Mucosa of descending colon (tissue), 3 donors: Measurements from ENCODE around the gene ODAD4. TPM values are rescaled to one million over a fixed set of nuclear protein-coding genes. Genes with fewer than 3 reads are reported as not detected.

ENCODE experiments used
- ATAC-seq: fragments of 200-7000 bp; cut with Tn5 transposase; one replicate; pipeline ENCODE4 v1.9.1; 2020; ENCODE audit warnings: mild to moderate bottlenecking, moderate library complexity
- DNase-seq, 3 donors: peaks; one replicate each; pipeline ENCODE4 v3.0.0-alpha.2; 2020
- H3K36me3 ChIP-seq: fragments of 200-600 bp; one replicate; pipeline ENCODE4 v1.8.0; 2021; ENCODE audit warnings: low read depth, mild to moderate bottlenecking
- H3K4me1 ChIP-seq: fragments of 200-600 bp; one replicate; pipeline ENCODE4 v1.8.0; 2021; ENCODE audit warnings: low read depth, mild to moderate bottlenecking
- H3K4me3 ChIP-seq: fragments of 200-600 bp; one replicate; pipeline ENCODE4 v1.8.0; 2021; ENCODE audit warnings: mild to moderate bottlenecking
- H3K9me3 ChIP-seq: fragments of 200-600 bp; one replicate; pipeline ENCODE4 v1.8.0; 2021; ENCODE audit warnings: mild to moderate bottlenecking
- intact Hi-C, 2 donors: fragments of 100-400 bp; cut with DNase I in 1 of 2; cut with micrococcal nuclease in 1 of 2; formaldehyde crosslinking; loops; one replicate each; pipeline versions ENCODE4 v1.11.0 to v1.11.1; 2022; cut with DNase I, micrococcal nuclease
- total RNA-seq, 3 donors: library from RNA; stranded (reverse); fragmentation: NEBNext Ultra II Directional in 2 of 3; extraction: Animal tissue kit (Norgen Biotek cat#: 25700) in 2 of 3; gene quantifications; one replicate each; pipeline versions ENCODE4 v1.2.1 to v1.2.4, GENCODE V29; 2021 to 2023
- TF ChIP-seq, protein P1 (sequence below): fragments of 200-600 bp; IDR thresholded peaks from one replicate; pipeline ENCODE4 v1.8.0; 2022; ENCODE audit warnings: antibody characterized with exemption, mild to moderate bottlenecking
- donor health status: DM: no; HTN: no; CAD: no; lungs with moderate emphysema.
- donor health status: DM: no; HTN: no; CAD: no.
- donor health status: DM: no; HTN: yes; CAD: no.

The ODAD4 gene
- total RNA-seq, 3 donors from 2014 or later: 0.34 to 2.1 TPM; not detected in 1

- intact Hi-C loops: no loop called here
- TF ChIP-seq, protein P1, sequence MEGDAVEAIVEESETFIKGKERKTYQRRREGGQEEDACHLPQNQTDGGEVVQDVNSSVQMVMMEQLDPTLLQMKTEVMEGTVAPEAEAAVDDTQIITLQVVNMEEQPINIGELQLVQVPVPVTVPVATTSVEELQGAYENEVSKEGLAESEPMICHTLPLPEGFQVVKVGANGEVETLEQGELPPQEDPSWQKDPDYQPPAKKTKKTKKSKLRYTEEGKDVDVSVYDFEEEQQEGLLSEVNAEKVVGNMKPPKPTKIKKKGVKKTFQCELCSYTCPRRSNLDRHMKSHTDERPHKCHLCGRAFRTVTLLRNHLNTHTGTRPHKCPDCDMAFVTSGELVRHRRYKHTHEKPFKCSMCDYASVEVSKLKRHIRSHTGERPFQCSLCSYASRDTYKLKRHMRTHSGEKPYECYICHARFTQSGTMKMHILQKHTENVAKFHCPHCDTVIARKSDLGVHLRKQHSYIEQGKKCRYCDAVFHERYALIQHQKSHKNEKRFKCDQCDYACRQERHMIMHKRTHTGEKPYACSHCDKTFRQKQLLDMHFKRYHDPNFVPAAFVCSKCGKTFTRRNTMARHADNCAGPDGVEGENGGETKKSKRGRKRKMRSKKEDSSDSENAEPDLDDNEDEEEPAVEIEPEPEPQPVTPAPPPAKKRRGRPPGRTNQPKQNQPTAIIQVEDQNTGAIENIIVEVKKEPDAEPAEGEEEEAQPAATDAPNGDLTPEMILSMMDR: no peak
- DNase-seq: no peak
- Histone ChIP-seq H3K4me3 (no peak overlapping the region), H3K36me3 (peaks cover 9% of the 10 kb centered on the region), H3K9me3 (no peaks in the 10 kb centered on the region), H3K4me1 (peaks cover under 1% of the 10 kb centered on the region)
- ATAC-seq: no peak
These were observed 21.3 kb upstream of the ODAD4 start for GRCh38 chr17:41909088-41909487.

GRCh38 chr17:41910701-41911391 lies 19.6 kb upstream of the ODAD4 start:
- intact Hi-C loops: no loop called here
- no peak overlapping the region for H3K4me3 ChIP-seq
- ATAC-seq: no peak
- TF ChIP-seq, protein P1: no peak
- H3K36me3 ChIP-seq: no peaks in the 10 kb centered on the region
- no peaks in the 10 kb centered on the region for H3K9me3 ChIP-seq
- DNase-seq: peak in 1 of 3 donors; percentile 67
- peaks cover 5% of the 10 kb centered on the region for H3K4me1 ChIP-seq

GRCh38 chr17:41912925-41913324 lies 17.5 kb upstream of the ODAD4 start:
- ATAC-seq (no peak), DNase-seq (no peak)
- Histone ChIP-seq H3K4me3 (no peak overlapping the region), H3K9me3 (no peaks in the 10 kb centered on the region), H3K36me3 (no peaks in the 10 kb centered on the region), H3K4me1 (peaks cover 18% of the 10 kb centered on the region)
- TF ChIP-seq, protein P1: no peak
- intact Hi-C loops: no loop called here

DNA sequence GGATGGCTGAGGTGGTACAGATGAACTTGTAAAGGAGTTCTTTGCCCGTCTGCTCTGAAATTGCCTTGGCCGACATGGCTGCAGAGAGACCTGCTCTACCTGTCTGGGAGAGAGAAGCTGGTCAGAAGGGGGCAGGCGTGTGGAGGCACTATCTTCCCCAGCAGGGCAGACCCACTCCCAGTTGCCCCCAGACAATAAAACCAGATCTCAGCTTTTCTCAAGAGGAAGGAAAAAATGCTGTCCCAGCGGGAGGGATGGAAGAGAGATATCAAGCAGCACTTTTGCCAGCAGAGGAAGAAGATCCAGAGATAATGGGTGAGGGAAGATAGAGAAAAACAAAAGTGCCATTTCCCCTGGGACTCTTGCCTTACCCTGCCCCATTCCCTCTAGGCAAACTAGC lies 16.6 kb upstream of the ODAD4 start:
- intact Hi-C loops: no loop called here
- Histone ChIP-seq H3K4me3 (no peak overlapping the region), H3K9me3 (no peaks in the 10 kb centered on the region), H3K4me1 (peaks cover 18% of the 10 kb centered on the region), H3K36me3 (no peaks in the 10 kb centered on the region)
- ATAC-seq (no peak), DNase-seq (no peak)
- TF ChIP-seq, protein P1: no peak

- Histone ChIP-seq H3K36me3 (no peaks in the 10 kb centered on the region), H3K9me3 (no peaks in the 10 kb centered on the region), H3K4me3 (no peak overlapping the region), H3K4me1 (peaks cover 19% of the 10 kb centered on the region)
- TF ChIP-seq, protein P1: no peak
- intact Hi-C loops: no loop called here
- peak in 1 of 3 donors; percentile 39 for DNase-seq
- ATAC-seq: no peak
These were observed 16.1 kb upstream of the ODAD4 start for GRCh38 chr17:41914358-41914766.
